B cell (primary cell): Measurements from ENCODE around the gene CALHM3.

Source experiments
- CTCF ChIP-seq: fragments of 200-600 bp; IDR thresholded peaks from one replicate; pipeline ENCODE4 v1.8.0; 2022; ENCODE audit warnings: antibody characterized with exemption, mild to moderate bottlenecking
- EZH2 ChIP-seq: IDR thresholded peaks from 2 replicates; pipeline ENCODE4 v1.6.1; 2012; ENCODE audit warnings: borderline replicate concordance, low read depth, mild to moderate bottlenecking, moderate library complexity, low read length; ENCODE audit not compliant: insufficient read depth, poor library complexity, severe bottlenecking

GRCh38 chr10:103444478-103444877 is 34.6 kb downstream of the CALHM3 start:
- no peak for TF ChIP-seq EZH2
- TF ChIP-seq CTCF: no peak
